HG02798 (cell line): ENCODE measurements around the gene ANO3.
A peak's percentile ranks its signal among the peaks of the same experiment; 100 is the strongest.
"Not testable (repeated sequence)": the region's sequence is repeated elsewhere in the genome, so short reads cannot be mapped to it uniquely, and the experiment has no call there.

Experiments used
- ATAC-seq: cut with Tn5 transposase; IDR thresholded peaks from one replicate; pipeline ENCODE4 v1.9.1; 2021; ENCODE audit warnings: mild to moderate bottlenecking; ENCODE audit not compliant: unreplicated experiment, poor library complexity

Gene ANO3

GRCh38 chr11:26569646-26570045, 237.7 kb downstream of the ANO3 start:
- ATAC-seq, result no peak

GRCh38 chr11:26571861-26572654, 240.1 kb downstream of the ANO3 start, which contains the start of gene MUC15:
MUC15 (minus strand) TSS chr11:26572263; CDS start chr11:26567094, 5,169 bp downstream.
- peak; percentile 55 for ATAC-seq

- no peak for ATAC-seq
Measured at GRCh38 chr11:26572770-26573402, 241.0 kb downstream of the ANO3 start.

- no peak for ATAC-seq
Measured at GRCh38 chr11:26573896-26574295, 242.0 kb downstream of the ANO3 start.

- ATAC-seq, result no peak
Measured at GRCh38 chr11:26575946-26576345, 244.0 kb downstream of the ANO3 start.

GRCh38 chr11:26578998-26579661, 247.2 kb downstream of the ANO3 start:
- ATAC-seq, result no peak

- ATAC-seq, result no peak
Measured at GRCh38 chr11:26579683-26580082, 247.8 kb downstream of the ANO3 start.

GRCh38 chr11:26580929-26581328, 249.0 kb downstream of the ANO3 start:
- no peak for ATAC-seq

- ATAC-seq, result no peak
Measured at GRCh38 chr11:26583550-26583949, 251.6 kb downstream of the ANO3 start.

- ATAC-seq, result no peak
Measured at GRCh38 chr11:26584818-26585217, 252.9 kb downstream of the ANO3 start.

GRCh38 chr11:26587073-26587472, 255.1 kb downstream of the ANO3 start:
- ATAC-seq, result no peak

GRCh38 chr11:26593691-26594090, 261.8 kb downstream of the ANO3 start:
- ATAC-seq, result no peak

GRCh38 chr11:26595207-26595865, 263.4 kb downstream of the ANO3 start:
- ATAC-seq, result not testable (repeated sequence)

GRCh38 chr11:26597049-26597689, 265.2 kb downstream of the ANO3 start:
- ATAC-seq, result not testable (repeated sequence)

- no peak for ATAC-seq
Measured at GRCh38 chr11:26597899-26598298, 266.0 kb downstream of the ANO3 start.

- no peak for ATAC-seq
Measured at GRCh38 chr11:26599425-26599824, 267.5 kb downstream of the ANO3 start.

- no peak for ATAC-seq
Measured at GRCh38 chr11:26599876-26600434, 268.0 kb downstream of the ANO3 start.

- peak; percentile 67 for ATAC-seq
Measured at GRCh38 chr11:26607725-26608506, 276.0 kb downstream of the ANO3 start.

GRCh38 chr11:26608507-26609146, 276.7 kb downstream of the ANO3 start:
- peak; percentile 44 for ATAC-seq
